OCI-LY1 (cell line): ENCODE results near the gene LTB4R.

Experiments
- EZH2 ChIP-seq: fragments of 200-600 bp; sonication (generic), shearing (Covaris generic); IDR thresholded peaks from 2 replicates; pipeline ENCODE4 v1.8.0; 2017; ENCODE audit warnings: borderline replicate concordance, mixed run types, mild to moderate bottlenecking, antibody characterized with exemption, low read length, moderate library complexity, mixed read lengths
- TF ChIP-seq, protein P1 (sequence below): fragments of 200-600 bp; sonication (generic), shearing (Covaris generic); IDR thresholded peaks from 2 replicates; pipeline ENCODE4 v1.5.1; 2017; ENCODE audit warnings: mild to moderate bottlenecking, antibody characterized with exemption, low read length, moderate library complexity, mixed read lengths

DNA sequence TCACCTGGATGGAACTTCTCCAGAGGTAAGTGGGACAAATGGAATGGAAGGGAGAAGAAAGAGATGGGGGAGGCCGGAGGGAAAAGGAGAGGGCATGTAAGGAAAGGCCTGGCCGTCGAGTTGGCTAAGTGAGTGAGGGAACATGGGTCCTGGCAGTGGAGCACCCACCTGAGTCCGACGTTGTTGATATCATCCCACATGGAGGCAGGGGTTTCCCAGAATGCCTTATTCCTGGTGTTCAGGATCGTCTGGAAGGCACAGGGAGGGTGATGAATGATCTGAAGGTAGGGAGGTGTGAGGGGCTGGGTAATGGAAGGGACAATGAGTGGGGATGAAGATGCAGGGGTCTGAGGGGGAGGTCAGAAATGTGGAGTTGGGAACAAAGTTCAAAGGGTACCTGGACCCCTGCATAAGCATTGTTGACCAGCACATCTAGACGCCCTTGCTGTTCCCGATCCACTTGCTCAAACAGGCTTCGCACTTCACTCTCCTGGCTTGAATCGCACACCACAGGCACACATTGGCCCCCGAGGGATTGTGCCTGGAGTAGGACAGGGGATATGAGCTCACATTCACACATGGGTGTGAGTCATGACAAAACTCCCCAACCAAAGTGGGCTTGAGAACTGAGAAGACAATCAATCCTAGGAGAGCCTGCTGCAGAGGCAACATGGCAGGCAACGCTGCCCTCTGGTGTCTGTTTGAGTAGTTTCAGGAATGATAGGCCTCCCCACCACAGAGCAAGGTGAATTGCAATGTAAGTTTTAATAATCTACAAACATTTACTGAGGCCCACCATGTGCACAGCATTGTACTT lies 14.8 kb upstream of the LTB4R start:
- TF ChIP-seq, protein P1, sequence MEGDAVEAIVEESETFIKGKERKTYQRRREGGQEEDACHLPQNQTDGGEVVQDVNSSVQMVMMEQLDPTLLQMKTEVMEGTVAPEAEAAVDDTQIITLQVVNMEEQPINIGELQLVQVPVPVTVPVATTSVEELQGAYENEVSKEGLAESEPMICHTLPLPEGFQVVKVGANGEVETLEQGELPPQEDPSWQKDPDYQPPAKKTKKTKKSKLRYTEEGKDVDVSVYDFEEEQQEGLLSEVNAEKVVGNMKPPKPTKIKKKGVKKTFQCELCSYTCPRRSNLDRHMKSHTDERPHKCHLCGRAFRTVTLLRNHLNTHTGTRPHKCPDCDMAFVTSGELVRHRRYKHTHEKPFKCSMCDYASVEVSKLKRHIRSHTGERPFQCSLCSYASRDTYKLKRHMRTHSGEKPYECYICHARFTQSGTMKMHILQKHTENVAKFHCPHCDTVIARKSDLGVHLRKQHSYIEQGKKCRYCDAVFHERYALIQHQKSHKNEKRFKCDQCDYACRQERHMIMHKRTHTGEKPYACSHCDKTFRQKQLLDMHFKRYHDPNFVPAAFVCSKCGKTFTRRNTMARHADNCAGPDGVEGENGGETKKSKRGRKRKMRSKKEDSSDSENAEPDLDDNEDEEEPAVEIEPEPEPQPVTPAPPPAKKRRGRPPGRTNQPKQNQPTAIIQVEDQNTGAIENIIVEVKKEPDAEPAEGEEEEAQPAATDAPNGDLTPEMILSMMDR: peak; percentile 79
- TF ChIP-seq EZH2: no peak
